Measurements from ENCODE around the gene GNB1. TPM values are rescaled to one million over a fixed set of nuclear protein-coding genes. Genes with fewer than 3 reads are reported as not detected.
A peak's percentile ranks its signal among the peaks of the same experiment; 100 is the strongest.

GNB1 gene
- total RNA-seq, 1 experiment from 2014 or later = 351 TPM

- no peak for DNase-seq (ENCODE audit: low spot score)
- in situ Hi-C loops (cut with HindIII; ENCODE audit: low sequenced_read_pairs) = no loop called here
These were observed 34.0 kb upstream of the GNB1 start for GRCh38 chr1:1924849-1925248.

- no peak for DNase-seq (ENCODE audit: low spot score)
- in situ Hi-C loops (cut with HindIII; ENCODE audit: low sequenced_read_pairs) = no loop called here
These were observed 33.5 kb upstream of the GNB1 start for GRCh38 chr1:1924386-1924785.

DNA sequence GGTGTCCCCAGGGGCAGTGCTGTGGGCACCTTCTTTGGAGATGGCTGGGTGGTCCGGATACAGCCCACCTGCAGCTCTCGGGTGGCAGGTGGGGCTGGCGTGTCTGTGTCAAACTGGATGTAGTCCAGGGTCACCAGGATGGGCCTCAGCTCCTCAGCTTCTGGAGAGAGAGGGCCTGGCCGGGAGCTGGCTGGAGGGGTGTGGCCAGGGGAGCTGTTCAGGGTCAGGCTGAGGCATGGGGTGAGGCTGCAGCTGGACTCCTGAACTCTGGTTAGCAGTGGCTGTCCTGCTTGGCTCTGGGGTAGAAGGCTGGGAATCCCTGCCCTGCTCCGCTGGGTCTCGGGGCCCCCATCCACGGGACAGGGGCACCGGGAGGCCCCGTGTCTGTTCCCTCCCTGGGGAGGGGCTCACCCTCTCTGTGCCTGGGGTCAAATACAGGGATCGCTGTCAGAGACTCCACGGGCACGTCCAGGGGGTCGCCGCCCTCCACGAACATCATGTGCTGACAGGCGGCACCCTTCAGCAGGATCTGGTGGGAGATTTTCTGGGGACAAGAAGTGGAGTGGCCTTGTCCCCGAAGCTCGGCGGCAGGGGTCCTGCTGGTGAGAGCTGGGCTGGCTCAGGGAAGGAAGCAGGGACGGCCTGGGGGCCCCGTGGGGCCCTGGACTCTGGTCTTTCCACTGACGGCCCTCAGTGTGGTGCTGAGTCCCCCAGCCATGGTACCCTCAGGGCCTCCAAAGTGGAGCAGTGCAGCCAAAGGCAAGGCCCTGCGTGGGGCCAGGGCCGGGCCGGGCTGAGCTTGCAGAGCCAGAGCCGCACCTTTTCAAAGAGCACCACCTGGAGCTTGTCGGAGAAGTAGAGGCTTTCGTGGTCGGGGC lies 32.3 kb upstream of the GNB1 start:
- no peak for DNase-seq (ENCODE audit: low spot score)
- in situ Hi-C loops (cut with HindIII; ENCODE audit: low sequenced_read_pairs) = no loop called here

DNA sequence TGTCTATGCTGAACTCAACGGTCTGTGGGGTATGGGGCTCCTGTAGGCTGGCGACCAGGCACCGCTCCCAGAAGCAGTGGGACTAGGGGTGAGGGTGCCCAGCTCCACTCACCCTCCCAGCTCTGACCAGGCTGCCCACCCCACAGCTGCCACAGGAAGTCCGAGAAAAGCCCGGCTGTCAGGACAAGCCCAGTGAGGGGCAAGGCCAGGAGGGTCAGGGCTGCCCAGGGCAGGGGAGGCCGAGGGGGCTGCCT lies 31.7 kb upstream of the GNB1 start:
- in situ Hi-C loops (cut with HindIII; ENCODE audit: low sequenced_read_pairs) = no loop called here
- no peak for DNase-seq (ENCODE audit: low spot score)

DNA sequence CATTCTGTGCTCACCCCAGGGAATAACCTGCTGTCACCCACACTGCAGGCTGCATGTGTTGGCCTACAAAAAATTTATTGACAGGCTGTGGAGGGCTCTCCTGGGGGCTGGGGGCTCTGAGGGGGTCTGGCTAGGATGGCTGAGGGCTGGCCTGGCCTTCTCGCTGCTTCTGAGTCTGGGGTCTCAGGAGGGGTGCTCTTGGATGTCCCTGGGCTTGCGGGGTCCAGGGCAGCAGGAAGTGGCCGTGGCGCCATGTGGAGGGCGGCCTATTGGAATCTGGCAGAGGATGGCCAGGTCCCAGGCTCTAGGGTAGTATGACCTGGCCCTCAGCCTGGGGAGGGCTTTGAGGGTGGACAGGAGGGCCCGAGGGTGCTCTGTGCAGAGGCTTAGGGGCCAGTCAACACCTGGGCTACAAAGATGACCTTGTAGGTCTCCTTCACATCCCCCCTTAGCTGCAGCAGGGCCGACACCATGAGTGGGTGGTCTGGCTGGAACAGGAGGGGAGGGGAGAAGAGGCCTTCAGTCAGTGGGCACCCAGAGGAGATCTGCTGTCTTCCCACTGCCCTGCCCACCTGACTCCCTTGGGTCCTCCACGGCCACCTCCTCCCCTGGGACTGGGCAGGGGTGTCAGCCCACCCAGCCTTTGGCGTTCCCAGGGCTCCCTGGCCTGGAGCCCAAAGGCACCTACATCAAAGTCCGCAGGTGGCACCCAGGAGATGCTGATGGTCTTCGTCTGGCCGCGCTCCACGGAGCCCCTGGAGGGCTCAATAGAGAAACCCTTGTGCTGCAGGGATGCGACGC lies 31.2 kb upstream of the GNB1 start:
- in situ Hi-C loops (cut with HindIII; ENCODE audit: low sequenced_read_pairs) = no loop called here
- DNase-seq (ENCODE audit: low spot score) = no peak

GRCh38 chr1:1921459-1921862 lies 30.6 kb upstream of the GNB1 start:
- no peak for DNase-seq (ENCODE audit: low spot score)
- in situ Hi-C loops (cut with HindIII; ENCODE audit: low sequenced_read_pairs) = no loop called here

- no peak for DNase-seq (ENCODE audit: low spot score)
- in situ Hi-C loops (cut with HindIII; ENCODE audit: low sequenced_read_pairs) = no loop called here
These were observed 29.9 kb upstream of the GNB1 start for GRCh38 chr1:1920608-1921458.

GRCh38 chr1:1920057-1920607 lies 29.2 kb upstream of the GNB1 start:
- no peak for DNase-seq (ENCODE audit: low spot score)
- in situ Hi-C loops (cut with HindIII; ENCODE audit: low sequenced_read_pairs) = no loop called here

- DNase-seq (ENCODE audit: low spot score) = peak; percentile 90
- in situ Hi-C loops (cut with HindIII; ENCODE audit: low sequenced_read_pairs) = no loop called here
These were observed 28.6 kb upstream of the GNB1 start for GRCh38 chr1:1919304-1920056.

- no peak for DNase-seq (ENCODE audit: low spot score)
- in situ Hi-C loops (cut with HindIII; ENCODE audit: low sequenced_read_pairs) = no loop called here
These were observed 28.0 kb upstream of the GNB1 start, which contains the start of gene TMEM52 for GRCh38 chr1:1918901-1919303. TMEM52 (minus strand) TSS chr1:1919279; CDS start chr1:1919265, 14 bp downstream.

DNA sequence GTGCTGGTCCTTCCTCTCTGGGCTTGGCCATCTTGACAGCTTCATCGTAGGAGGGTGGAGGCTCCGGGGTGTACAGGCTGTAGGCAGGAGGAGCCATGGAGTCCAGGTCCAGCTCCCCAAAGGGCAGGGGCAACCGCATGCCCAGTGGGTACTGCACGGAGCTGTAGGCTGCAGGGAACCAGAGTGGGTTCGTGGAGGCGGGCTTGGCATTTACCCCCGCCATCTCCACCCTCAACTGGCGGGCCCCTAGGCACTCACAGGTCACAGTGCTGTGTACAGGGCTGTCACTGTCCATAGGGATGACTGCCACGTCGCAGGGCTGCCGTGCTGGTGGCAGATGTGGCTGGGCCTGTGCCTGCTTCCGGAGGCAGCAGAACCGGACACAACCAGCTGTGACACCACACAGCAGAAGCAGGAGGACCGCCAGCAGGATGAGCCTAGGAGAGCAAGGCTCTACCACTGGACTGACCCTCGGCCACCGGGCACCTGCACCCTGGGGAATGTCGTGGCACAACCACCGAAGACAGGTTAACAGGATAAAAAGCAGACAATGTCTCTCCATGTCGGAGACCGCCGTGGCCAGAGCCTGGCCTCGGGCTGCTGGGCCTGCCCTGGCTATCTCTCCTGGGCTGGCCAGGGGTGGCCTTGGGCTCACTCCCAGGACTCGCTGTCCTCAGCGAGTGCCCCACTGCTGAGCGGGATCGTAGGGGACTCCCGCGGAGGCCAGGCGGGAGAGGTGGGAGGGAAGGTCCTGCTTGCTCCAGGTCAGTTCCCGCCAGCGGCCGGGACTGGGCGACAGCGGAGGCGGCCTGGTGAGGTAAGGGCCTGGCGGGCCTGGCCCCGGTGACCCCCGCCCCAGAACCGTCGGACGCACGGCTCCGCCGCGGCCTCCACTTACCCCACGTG lies 27.4 kb upstream of the GNB1 start:
- DNase-seq (ENCODE audit: low spot score) = no peak
- in situ Hi-C loops (cut with HindIII; ENCODE audit: low sequenced_read_pairs) = no loop called here

DNA sequence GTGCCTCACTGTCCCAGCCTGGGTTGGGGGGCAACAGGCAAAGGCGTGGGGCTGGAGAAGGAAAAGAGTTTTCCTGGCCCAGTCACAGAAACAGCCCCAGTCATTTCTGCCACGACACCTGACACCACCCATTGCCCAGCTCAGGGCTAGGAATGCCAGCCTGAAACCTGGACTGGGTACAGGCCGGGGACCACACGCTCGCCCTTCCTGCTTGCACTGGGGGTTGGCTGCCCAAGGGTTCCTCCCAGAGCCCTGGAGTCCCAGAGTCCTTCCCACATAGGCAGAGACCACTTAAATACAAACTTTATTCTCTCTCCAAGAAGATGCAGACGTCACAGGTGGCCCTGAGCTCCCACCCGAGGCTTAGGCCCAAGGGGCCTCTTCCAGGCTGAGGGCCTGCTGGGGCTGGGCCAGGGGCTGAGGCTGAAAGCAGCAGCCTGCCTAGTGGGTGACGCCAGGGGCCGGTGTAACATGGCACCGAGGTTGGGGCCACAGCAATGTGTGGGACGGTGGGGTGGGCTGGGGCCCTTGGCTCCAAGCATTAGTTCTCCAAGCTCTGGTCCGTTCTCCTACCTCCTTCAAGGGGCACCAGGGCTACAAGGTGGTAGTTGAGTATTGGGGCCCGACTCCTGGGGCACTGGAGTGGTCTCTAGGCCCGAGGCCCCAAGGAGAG lies 26.6 kb upstream of the GNB1 start:
- in situ Hi-C loops (cut with HindIII; ENCODE audit: low sequenced_read_pairs) = no loop called here
- no peak for DNase-seq (ENCODE audit: low spot score)

GRCh38 chr1:1916851-1917251 lies 26.0 kb upstream of the GNB1 start:
- no peak for DNase-seq (ENCODE audit: low spot score)

DNA sequence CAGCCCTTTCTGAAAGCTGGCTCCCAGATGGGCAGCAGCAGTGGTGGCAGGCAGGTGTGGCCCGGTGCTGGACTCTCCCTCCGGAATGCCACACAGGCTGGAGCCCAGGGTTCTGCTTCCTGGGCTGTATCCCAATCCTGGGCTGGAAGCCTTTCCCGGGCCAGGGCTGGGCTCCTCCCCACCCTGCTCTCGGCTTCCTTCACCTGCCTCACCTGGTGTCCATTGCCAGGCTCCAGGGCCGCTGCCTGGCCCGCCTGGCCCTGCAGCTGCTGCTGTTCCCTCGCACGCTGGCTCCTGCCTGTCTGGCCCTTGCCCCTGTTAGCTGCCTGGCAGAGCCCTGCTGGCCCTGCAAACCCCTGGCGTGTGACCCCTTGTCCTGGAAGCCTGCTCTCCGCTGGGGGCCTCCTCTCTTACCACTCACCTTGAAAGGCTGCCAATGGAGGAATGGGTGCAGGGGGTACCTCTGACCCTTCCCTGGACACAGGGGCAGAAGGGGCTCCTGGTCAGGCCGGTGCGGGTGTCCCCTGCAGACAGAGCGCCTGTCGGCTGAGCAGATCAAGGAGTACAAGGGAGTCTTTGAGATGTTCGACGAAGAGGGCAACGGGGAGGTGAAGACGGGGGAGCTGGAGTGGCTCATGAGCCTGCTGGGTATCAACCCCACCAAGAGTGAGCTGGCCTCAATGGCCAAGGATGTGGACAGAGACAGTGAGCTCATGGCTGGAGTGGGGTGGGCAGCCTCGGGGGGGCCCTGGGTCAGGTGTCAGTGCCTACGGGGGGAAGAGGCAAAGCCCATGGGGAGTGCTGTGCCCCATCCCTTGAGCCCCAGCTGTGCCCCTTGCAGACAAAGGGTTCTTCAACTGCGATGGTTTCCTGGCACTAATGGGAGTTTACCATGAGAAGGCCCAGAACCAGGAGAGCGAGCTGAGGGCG lies 25.3 kb upstream of the GNB1 start:
- DNase-seq (ENCODE audit: low spot score) = no peak
- in situ Hi-C loops (cut with HindIII; ENCODE audit: low sequenced_read_pairs) = no loop called here

More at GRCh38 chr1:1916851-1917251, 26.0 kb upstream of the GNB1 start:
- in situ Hi-C loops (cut with HindIII; ENCODE audit: low sequenced_read_pairs) = no loop called here

DNA sequence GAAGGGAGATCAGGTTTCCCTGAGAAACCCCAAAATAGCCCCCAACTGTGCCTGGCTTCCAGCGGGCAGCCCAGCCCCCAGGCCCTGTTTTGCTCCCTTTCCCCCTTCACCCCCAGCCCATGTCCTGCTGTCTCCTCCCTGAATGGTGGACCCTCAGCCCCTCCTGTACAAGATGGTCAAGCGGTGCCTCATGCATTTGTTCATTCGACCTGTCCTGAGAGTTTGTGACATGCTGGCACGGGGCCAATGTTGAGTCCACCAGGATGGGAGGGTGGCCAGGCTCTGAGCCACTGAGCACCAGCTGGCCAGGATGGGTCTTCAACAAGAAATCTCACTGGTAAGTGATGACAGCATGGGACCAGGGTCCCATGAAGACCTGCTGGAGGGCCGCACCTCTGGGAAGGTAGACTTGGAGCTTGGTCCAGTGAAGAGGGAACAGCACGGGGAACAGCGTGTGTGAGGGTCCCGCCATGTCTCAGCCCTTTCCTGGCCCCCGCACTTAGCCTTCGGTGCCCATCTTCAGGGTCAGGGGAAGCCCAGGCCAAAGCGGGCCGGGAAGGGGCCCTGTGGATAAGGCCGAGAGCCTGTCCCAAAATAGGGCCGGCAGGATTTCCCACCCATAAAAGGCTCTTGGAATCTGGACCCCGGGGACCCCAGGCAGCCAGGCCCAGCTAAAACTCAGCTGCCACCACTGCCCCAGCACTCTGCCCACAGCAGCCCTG lies 24.2 kb upstream of the GNB1 start, which contains the start of gene CALML6:
TSS of gene CALML6 (plus strand) at position 290 of the 722 bp plus-strand sequence. CDS start at position 311, 21 bp downstream.
- no peak for DNase-seq (ENCODE audit: low spot score)
- in situ Hi-C loops (cut with HindIII; ENCODE audit: low sequenced_read_pairs) = no loop called here
